SJCRH30 (cell line): ENCODE measurements around the gene CD59. TPM values are rescaled to one million over a fixed set of nuclear protein-coding genes. Genes with fewer than 3 reads are reported as not detected.
"Not testable (repeated sequence)": the region's sequence is repeated elsewhere in the genome, so short reads cannot be mapped to it uniquely, and the experiment has no call there.

Experiments used
- DNase-seq, 2 experiments: peaks; one replicate each; pipeline ENCODE4 v3.0.0-alpha.2; 2015 to 2020
- H3K27ac ChIP-seq: fragments of 250-450 bp; sonication (Bioruptor Pico); 2 replicates; pipeline ENCODE4 v1.5.1; 2020; ENCODE audit warnings: mild to moderate bottlenecking, moderate library complexity
- H3K27me3 ChIP-seq: fragments of 250-450 bp; sonication (Bioruptor Pico); 2 replicates; pipeline ENCODE4 v1.5.1; 2020; ENCODE audit warnings: mild to moderate bottlenecking, moderate library complexity
- H3K36me3 ChIP-seq: fragments of 250-450 bp; sonication (Bioruptor Pico); 2 replicates; pipeline ENCODE4 v1.5.1; 2020; ENCODE audit warnings: mild to moderate bottlenecking, moderate library complexity
- H3K4me1 ChIP-seq: fragments of 250-450 bp; sonication (Bioruptor Pico); 2 replicates; pipeline ENCODE4 v1.5.1; 2020; ENCODE audit warnings: mild to moderate bottlenecking, moderate library complexity
- H3K4me3 ChIP-seq: fragments of 250-450 bp; sonication (Bioruptor Pico); 2 replicates; pipeline ENCODE4 v1.5.1; 2020; ENCODE audit warnings: mild to moderate bottlenecking, moderate library complexity
- H3K9me3 ChIP-seq: fragments of 250-450 bp; sonication (Bioruptor Pico); replicated peaks from 2 replicates; pipeline ENCODE4 v1.5.1; 2020; ENCODE audit warnings: mild to moderate bottlenecking, moderate library complexity
- total RNA-seq: library from RNA; depleted of rRNA; stranded (reverse); fragments of >200 nt; shearing (Covaris generic); gene quantifications from 2 replicates; pipeline ENCODE4 v1.2.3, GENCODE V29; 2014

The CD59 gene
- total RNA-seq, 1 experiment from 2014 or later: 97.3 TPM

GRCh38 chr11:33665350-33666106, 70.7 kb downstream of the CD59 start:
- H3K27ac ChIP-seq: no peak overlapping the region
- DNase-seq: no peak
- H3K27me3 ChIP-seq: no peaks in the 10 kb centered on the region
- no peak overlapping the region for H3K4me3 ChIP-seq
- H3K9me3 ChIP-seq: no peaks in the 10 kb centered on the region
- H3K4me1 ChIP-seq: peaks cover 30% of the 10 kb centered on the region
- no peaks in the 10 kb centered on the region for H3K36me3 ChIP-seq

- no peaks in the 10 kb centered on the region for H3K36me3 ChIP-seq
- DNase-seq: no peak
Measured at GRCh38 chr11:33664827-33665226, 71.4 kb downstream of the CD59 start.

GRCh38 chr11:33664166-33664565, 72.1 kb downstream of the CD59 start:
- Histone ChIP-seq H3K4me3 (no peak overlapping the region), H3K36me3 (no peaks in the 10 kb centered on the region), H3K27me3 (no peaks in the 10 kb centered on the region), H3K27ac (no peak overlapping the region), H3K4me1 (peaks cover 26% of the 10 kb centered on the region), H3K9me3 (0 out of 2 replicates have a peak, but pooled peaks cover 3% of the 10 kb centered on the region)
- no peak for DNase-seq

More at GRCh38 chr11:33664827-33665226, 71.4 kb downstream of the CD59 start:
- Histone ChIP-seq H3K27ac (no peak overlapping the region), H3K4me1 (peaks cover 26% of the 10 kb centered on the region), H3K9me3 (no peaks in the 10 kb centered on the region), H3K27me3 (no peaks in the 10 kb centered on the region), H3K4me3 (no peak overlapping the region)

GRCh38 chr11:33663121-33663520, 73.1 kb downstream of the CD59 start:
- no peak for DNase-seq
- no peaks in the 10 kb centered on the region for H3K36me3 ChIP-seq
- H3K4me1 ChIP-seq: peaks cover 23% of the 10 kb centered on the region
- no peak overlapping the region for H3K27ac ChIP-seq
- 0 out of 2 replicates have a peak, but pooled peaks cover 3% of the 10 kb centered on the region for H3K9me3 ChIP-seq
- no peaks in the 10 kb centered on the region for H3K27me3 ChIP-seq
- H3K4me3 ChIP-seq: no peak overlapping the region

- H3K27me3 ChIP-seq, H3K27ac ChIP-seq: not testable (repeated sequence)
- peak in 1 of 2 experiments; percentile 30 for DNase-seq
Measured at GRCh38 chr11:33661526-33661925, 74.7 kb downstream of the CD59 start.

GRCh38 chr11:33660962-33661361, 75.3 kb downstream of the CD59 start:
- no peak overlapping the region for H3K27ac ChIP-seq
- H3K4me1 ChIP-seq: peaks cover 39% of the 10 kb centered on the region
- no peak for DNase-seq
- H3K36me3 ChIP-seq: no peaks in the 10 kb centered on the region
- no peaks in the 10 kb centered on the region for H3K27me3 ChIP-seq
- H3K9me3 ChIP-seq: 0 out of 2 replicates have a peak, but pooled peaks cover 3% of the 10 kb centered on the region
- no peak overlapping the region for H3K4me3 ChIP-seq

More at GRCh38 chr11:33661526-33661925, 74.7 kb downstream of the CD59 start:
- not testable (repeated sequence) for H3K4me3 ChIP-seq, H3K36me3 ChIP-seq, H3K9me3 ChIP-seq
- peaks cover 33% of the 10 kb centered on the region for H3K4me1 ChIP-seq

GRCh38 chr11:33659370-33660139, 76.7 kb downstream of the CD59 start:
- H3K4me1 ChIP-seq: peaks cover 42% of the 10 kb centered on the region
- 0 out of 2 replicates have a peak, but pooled peaks cover 3% of the 10 kb centered on the region for H3K9me3 ChIP-seq
- no peak for DNase-seq
- peak overlapping the region; percentile 98 for H3K27ac ChIP-seq
- no peaks in the 10 kb centered on the region for H3K36me3 ChIP-seq
- H3K4me3 ChIP-seq: peak overlapping the region; percentile 43
- no peaks in the 10 kb centered on the region for H3K27me3 ChIP-seq

- Histone ChIP-seq H3K36me3 (no peaks in the 10 kb centered on the region), H3K4me1 (peaks cover 42% of the 10 kb centered on the region), H3K27me3 (no peaks in the 10 kb centered on the region), H3K27ac (peak overlapping the region; percentile 98), H3K4me3 (peak overlapping the region; percentile 43), H3K9me3 (0 out of 2 replicates have a peak, but pooled peaks cover 3% of the 10 kb centered on the region)
- peak; percentile 96 to 97 for DNase-seq
Measured at GRCh38 chr11:33658195-33658900, 77.9 kb downstream of the CD59 start.

- no peaks in the 10 kb centered on the region for H3K36me3 ChIP-seq
Measured at GRCh38 chr11:33657757-33658156, 78.5 kb downstream of the CD59 start.

GRCh38 chr11:33656768-33657167, 79.5 kb downstream of the CD59 start:
- H3K27me3 ChIP-seq: no peaks in the 10 kb centered on the region
- H3K4me3 ChIP-seq: no peak overlapping the region
- no peaks in the 10 kb centered on the region for H3K36me3 ChIP-seq
- H3K9me3 ChIP-seq: 0 out of 2 replicates have a peak, but pooled peaks cover 3% of the 10 kb centered on the region
- H3K27ac ChIP-seq: peak overlapping the region; percentile 98
- H3K4me1 ChIP-seq: peaks cover 42% of the 10 kb centered on the region
- DNase-seq: no peak

More at GRCh38 chr11:33657757-33658156, 78.5 kb downstream of the CD59 start:
- Histone ChIP-seq H3K27me3 (no peaks in the 10 kb centered on the region), H3K4me3 (peak overlapping the region; percentile 43), H3K27ac (peak overlapping the region; percentile 98), H3K9me3 (0 out of 2 replicates have a peak, but pooled peaks cover 3% of the 10 kb centered on the region), H3K4me1 (peaks cover 42% of the 10 kb centered on the region)
- peak; percentile 87 to 92 for DNase-seq

- Histone ChIP-seq H3K36me3 (no peaks in the 10 kb centered on the region), H3K27me3 (no peaks in the 10 kb centered on the region), H3K27ac (peak overlapping the region; percentile 98; the same call in 1 of the 2 replicates), H3K9me3 (0 out of 2 replicates have a peak, but pooled peaks cover 3% of the 10 kb centered on the region), H3K4me3 (no peak overlapping the region), H3K4me1 (peaks cover 42% of the 10 kb centered on the region)
- DNase-seq: peak in 1 of 2 experiments; percentile 24
Measured at GRCh38 chr11:33655842-33656600, 80.2 kb downstream of the CD59 start.

GRCh38 chr11:33654594-33654993, 81.6 kb downstream of the CD59 start:
- Histone ChIP-seq H3K9me3 (0 out of 2 replicates have a peak, but pooled peaks cover 3% of the 10 kb centered on the region), H3K27ac (no peak overlapping the region), H3K4me3 (no peak overlapping the region), H3K4me1 (peaks cover 36% of the 10 kb centered on the region), H3K36me3 (no peaks in the 10 kb centered on the region), H3K27me3 (no peaks in the 10 kb centered on the region)
- no peak for DNase-seq
